H1 (cell line): ENCODE data around the gene ZNF148. TPM values are rescaled to one million over a fixed set of nuclear protein-coding genes. Genes with fewer than 3 reads are reported as not detected.

Experiments
- CTCF ChIA-PET: fragments of 300-600 bp; sonication (Branson Sonifier 250); formaldehyde crosslinking; loops from one replicate; lab custom pipeline; 2021; ENCODE audit not compliant: partially characterized antibody; lab: Charles Lee
- POLR2A ChIA-PET: fragments of 300-600 bp; sonication (Branson Sonifier 250); formaldehyde crosslinking; loops from one replicate; lab custom pipeline; 2021; ENCODE audit warnings: inconsistent platforms; ENCODE audit not compliant: partially characterized antibody; lab: Charles Lee
- DNase-seq, 2 experiments: peaks; one replicate each; pipeline versions ENCODE4 v3.0.0 to v3.0.0-alpha.2; 2010 to 2022; ENCODE audit warnings: low spot score in 2 of 2, low read depth in 1 of 2, mixed read lengths in 1 of 2
- FAIRE-seq: peaks from 2 replicates; lab custom pipeline; 2011; peaks lifted over from hg19 to GRCh38; lab: Jason Lieb, UNC
- H2AFZ ChIP-seq: 2 replicates; pipeline ENCODE4 v1.8.1; 2012; ENCODE audit warnings: low read length, inconsistent platforms
- H2AK5ac ChIP-seq: 2 replicates; pipeline ENCODE4 v1.6.1; 2013; ENCODE audit warnings: low read depth, low read length
- H2BK120ac ChIP-seq: replicated peaks from 2 replicates; pipeline ENCODE3; 2013; ENCODE audit warnings: low read depth, low read length, inconsistent platforms
- H2BK12ac ChIP-seq: 2 replicates; pipeline ENCODE4 v1.6.1; 2013; ENCODE audit warnings: low read depth, low read length
- H2BK15ac ChIP-seq: 2 replicates; pipeline ENCODE4 v1.6.1; 2013; ENCODE audit warnings: low read length
- H2BK20ac ChIP-seq: 2 replicates; pipeline ENCODE4 v1.6.1; 2013; ENCODE audit warnings: low read length
- H2BK5ac ChIP-seq: 2 replicates; pipeline ENCODE4 v1.6.1; 2013; ENCODE audit warnings: low read depth, low read length
- H3K14ac ChIP-seq: 2 replicates; pipeline ENCODE4 v1.6.1; 2013; ENCODE audit warnings: inconsistent platforms; ENCODE audit not compliant: insufficient read length
- H3K18ac ChIP-seq: 2 replicates; pipeline ENCODE4 v1.6.1; 2013; ENCODE audit warnings: low read length; ENCODE audit errors: extremely low read depth
- H3K23ac ChIP-seq: 2 replicates; pipeline ENCODE4 v1.6.1; 2013; ENCODE audit warnings: inconsistent platforms; ENCODE audit not compliant: insufficient read length
- H3K23me2 ChIP-seq: 2 replicates; pipeline ENCODE4 v1.6.1; 2013; ENCODE audit warnings: low read depth, low read length
- H3K27ac ChIP-seq: 2 replicates; pipeline ENCODE4 v1.6.1; 2011; ENCODE audit warnings: low read depth, low read length, inconsistent platforms
- H3K27me3 ChIP-seq, 4 experiments: replicated peaks in 1 of 4; 1 replicate in 1 of 4; 2 replicates in 3 of 4; pipeline versions ENCODE4 v1.6.1 to v1.8.1; 2011 to 2013; ENCODE audit warnings: low read length in 3 of 4, mild to moderate bottlenecking in 3 of 4, inconsistent platforms in 2 of 4, mixed read lengths in 2 of 4, moderate library complexity in 1 of 4; ENCODE audit not compliant: control insufficient read depth in 3 of 4, insufficient read depth in 3 of 4; ENCODE audit errors: extremely low read depth in 1 of 4
- H3K36me3 ChIP-seq, 4 experiments: 2 replicates each; pipeline versions ENCODE4 v1.6.1 to v1.8.1; 2011 to 2013; ENCODE audit warnings: mild to moderate bottlenecking in 4 of 4, low read length in 3 of 4, moderate library complexity in 2 of 4, control low read depth in 1 of 4, inconsistent platforms in 1 of 4; ENCODE audit not compliant: insufficient read depth in 4 of 4, control insufficient read depth in 2 of 4
- H3K4ac ChIP-seq: replicated peaks from 2 replicates; pipeline ENCODE3; 2013; ENCODE audit warnings: low read length, low read depth, mixed read lengths, inconsistent platforms; ENCODE audit not compliant: insufficient read length
- H3K4me1 ChIP-seq, 4 experiments: replicated peaks in 1 of 4; 1 replicate in 1 of 4; 2 replicates in 3 of 4; pipeline versions ENCODE4 v1.6.1 to v1.8.1; 2011 to 2013; ENCODE audit warnings: low read length in 3 of 4, inconsistent platforms in 2 of 4, mixed read lengths in 1 of 4; ENCODE audit not compliant: insufficient read depth in 4 of 4, control insufficient read depth in 3 of 4
- H3K4me2 ChIP-seq, 2 experiments: 2 replicates each; pipeline versions ENCODE4 v1.6.1 to v1.8.1; 2011 to 2013; ENCODE audit warnings: low read depth in 2 of 2, low read length in 2 of 2, control low read depth in 1 of 2, inconsistent platforms in 1 of 2, mild to moderate bottlenecking in 1 of 2; ENCODE audit not compliant: insufficient read depth in 1 of 2
- H3K4me3 ChIP-seq, 4 experiments: fragments of 200-600, 300-600 bp in 1 of 4; sonication (generic), shearing (Covaris generic), sonication (Bioruptor Twin) in 1 of 4; 2 replicates each; pipeline versions ENCODE4 v1.5.1 to v1.8.1; 2011 to 2016; ENCODE audit warnings: low read length in 4 of 4, low read depth in 3 of 4, control low read depth in 2 of 4, inconsistent platforms in 2 of 4, mild to moderate bottlenecking in 2 of 4, mixed read lengths in 1 of 4, moderate library complexity in 1 of 4; ENCODE audit not compliant: insufficient read depth in 2 of 4; ENCODE audit errors: extremely low read depth in 1 of 4
- H3K56ac ChIP-seq: replicated peaks from 2 replicates; pipeline ENCODE3; 2013; ENCODE audit warnings: low read depth, mild to moderate bottlenecking, mixed read lengths, low read length, inconsistent platforms; ENCODE audit not compliant: insufficient read length
- H3K79me1 ChIP-seq: 2 replicates; pipeline ENCODE4 v1.6.1; 2013; ENCODE audit warnings: low read depth, low read length, control low read depth
- H3K79me2 ChIP-seq, 2 experiments: 2 replicates each; pipeline versions ENCODE4 v1.6.1 to v1.8.1; 2012 to 2013; ENCODE audit warnings: low read length in 2 of 2, mild to moderate bottlenecking in 2 of 2, inconsistent platforms in 1 of 2; ENCODE audit not compliant: insufficient read depth in 2 of 2, control insufficient read depth in 1 of 2
- H3K9ac ChIP-seq, 4 experiments: replicated peaks in 1 of 4; 1 replicate in 1 of 4; 2 replicates in 3 of 4; pipeline versions ENCODE4 v1.6.1 to v1.8.1; 2011 to 2013; ENCODE audit warnings: low read depth in 3 of 4, low read length in 3 of 4, control low read depth in 2 of 4, mild to moderate bottlenecking in 2 of 4, moderate library complexity in 2 of 4, inconsistent platforms in 1 of 4; ENCODE audit errors: extremely low read depth in 1 of 4
- H3K9me3 ChIP-seq, 2 experiments: 2 replicates each; pipeline versions ENCODE4 v1.6.1 to v1.8.1; 2012 to 2013; ENCODE audit warnings: mild to moderate bottlenecking in 2 of 2, moderate library complexity in 2 of 2, control low read depth in 1 of 2, inconsistent platforms in 1 of 2, low read depth in 1 of 2, low read length in 1 of 2, mixed read lengths in 1 of 2; ENCODE audit not compliant: insufficient read depth in 2 of 2
- H4K20me1 ChIP-seq, 2 experiments: replicated peaks in 1 of 2; 2 replicates each; pipeline versions ENCODE3 to v1.8.1; 2011 to 2013; ENCODE audit warnings: inconsistent platforms in 2 of 2, low read length in 2 of 2, mild to moderate bottlenecking in 1 of 2; ENCODE audit not compliant: insufficient read depth in 2 of 2, control insufficient read depth in 1 of 2
- H4K5ac ChIP-seq: 2 replicates; pipeline ENCODE4 v1.6.1; 2013; ENCODE audit warnings: low read length, low read depth, mixed read lengths, inconsistent platforms; ENCODE audit not compliant: insufficient read length
- H4K8ac ChIP-seq: 2 replicates; pipeline ENCODE4 v1.8.0; 2013; ENCODE audit warnings: mild to moderate bottlenecking, moderate library complexity, low read length, inconsistent platforms; ENCODE audit not compliant: insufficient read depth; ENCODE audit errors: extremely low read depth
- H4K91ac ChIP-seq: replicated peaks from 2 replicates; pipeline ENCODE3; 2013; ENCODE audit warnings: low read length, mixed read lengths, inconsistent platforms; ENCODE audit not compliant: insufficient read length
- BRCA1 ChIP-seq: IDR thresholded peaks from 2 replicates; pipeline ENCODE4 v1.6.1; 2012; ENCODE audit warnings: low read depth, low read length, improper control_type of control experiment
- WGBS, 2 experiments: shearing (Covaris generic) in 1 of 2; methylation state at CpG; one replicate each; pipeline versions ENCODE4 v1.1.6 to v1.1.7; 2013 to 2015; ENCODE audit warnings: low lambda C conversion rate in 2 of 2, mixed read lengths in 2 of 2, inconsistent platforms in 1 of 2, low coverage in 1 of 2, missing lambda C conversion rate in 1 of 2; ENCODE audit not compliant: insufficient replicate concordance in 2 of 2, insufficient coverage in 1 of 2, insufficient read length in 1 of 2; ENCODE audit errors: extremely low coverage in 1 of 2, missing lambda C conversion rate in 1 of 2; 5-methylcytosine and 5-hydroxymethylcytosine counted together
- polyA plus RNA-seq, 7 experiments: library from polyadenylated mRNA; depleted of rRNA in 3 of 7; stranded (reverse) in 5 of 7; unstranded in 2 of 7; fragments of >200 nt in 5 of 7; fragments of 200-250 nt in 2 of 7; gene quantifications; 1 replicate in 5 of 7; 2 replicates in 1 of 7; 4 replicates in 1 of 7; pipeline versions ENCODE4 v1.2.1 to v1.2.3, GENCODE V29; 2011 to 2013; ENCODE audit warnings: missing spikeins in 2 of 7, mixed read lengths in 2 of 7
- total RNA-seq: library from RNA; stranded (reverse); fragmentation: NEBNext Ultra II Directional; extraction: Animal tissue kit (Norgen Biotek cat#: 25700); gene quantifications from 2 replicates; pipeline ENCODE4 v1.2.1, GENCODE V29; 2021

Gene ZNF148
- total and polyA plus RNA-seq, 2 of the 8 experiments (the other 6 are each of a cell fraction or from before 2014, with no cell fraction given) = 3.7 to 22.6 TPM

- Histone ChIP-seq H4K91ac (no peak overlapping the region), H2AFZ (no peak overlapping the region), H2BK15ac (no peak overlapping the region), H3K27ac (no peak overlapping the region), H2BK5ac (no peak overlapping the region), H3K27me3 (no peaks in the 10 kb centered on the region), H3K4me2 (no peak overlapping the region), H3K4ac (no peak overlapping the region), H2BK20ac (no peak overlapping the region), H4K8ac (no peak overlapping the region), H3K23ac (no peak overlapping the region), H3K9ac (no peak overlapping the region), H3K14ac (no peak overlapping the region), H3K4me1 (no peaks in the 10 kb centered on the region), H3K36me3 (peaks cover 0 to 10% (median 6%) of the 10 kb centered on the region in 4 experiments; a peak in 6 of 8 replicates), H4K20me1 (no peaks in the 10 kb centered on the region), H4K5ac (no peak overlapping the region), H3K18ac (no peak overlapping the region), H3K56ac (no peak overlapping the region), H3K79me2 (no peaks in the 10 kb centered on the region), H3K4me3 (no peak overlapping the region), H2BK12ac (no peak overlapping the region), H3K9me3 (no peaks in the 10 kb centered on the region), H2AK5ac (no peak overlapping the region), H2BK120ac (no peak overlapping the region), H3K79me1 (no peaks in the 10 kb centered on the region), H3K23me2 (no peaks in the 10 kb centered on the region)
- DNase-seq (no peak), FAIRE-seq (no peak)
- CTCF ChIA-PET = interaction anchor here (0.6 kb wide), 1 partner anchor 211 kb away, joined by 4 read pairs; no protein-coding TSS in a partner anchor
- no peak for TF ChIP-seq BRCA1
- POLR2A ChIA-PET = no interaction called here
- 95% methylated on average over 1 of the region's 1 CpG; no CpG with 5 or more reads in 1 of the 2 experiments for WGBS, 2 experiments
Observed at GRCh38 chr3:125234831-125235230, 140.3 kb downstream of the ZNF148 start.
